T-helper 9 cell (primary cell): Measurements from ENCODE around the gene EHD3.
A peak's percentile ranks its signal among the peaks of the same experiment; 100 is the strongest.

Experiments
- DNase-seq: peaks from one replicate; pipeline ENCODE4 v3.0.0-alpha.2; 2020
- total RNA-seq, 2 donors: gene quantifications; one replicate each; lab custom pipeline; 2026; lab: John Stamatoyannopoulos, UW

EHD3 gene
- 8.4 to 14.5 reads per million in 2 donors for total RNA-seq

DNA sequence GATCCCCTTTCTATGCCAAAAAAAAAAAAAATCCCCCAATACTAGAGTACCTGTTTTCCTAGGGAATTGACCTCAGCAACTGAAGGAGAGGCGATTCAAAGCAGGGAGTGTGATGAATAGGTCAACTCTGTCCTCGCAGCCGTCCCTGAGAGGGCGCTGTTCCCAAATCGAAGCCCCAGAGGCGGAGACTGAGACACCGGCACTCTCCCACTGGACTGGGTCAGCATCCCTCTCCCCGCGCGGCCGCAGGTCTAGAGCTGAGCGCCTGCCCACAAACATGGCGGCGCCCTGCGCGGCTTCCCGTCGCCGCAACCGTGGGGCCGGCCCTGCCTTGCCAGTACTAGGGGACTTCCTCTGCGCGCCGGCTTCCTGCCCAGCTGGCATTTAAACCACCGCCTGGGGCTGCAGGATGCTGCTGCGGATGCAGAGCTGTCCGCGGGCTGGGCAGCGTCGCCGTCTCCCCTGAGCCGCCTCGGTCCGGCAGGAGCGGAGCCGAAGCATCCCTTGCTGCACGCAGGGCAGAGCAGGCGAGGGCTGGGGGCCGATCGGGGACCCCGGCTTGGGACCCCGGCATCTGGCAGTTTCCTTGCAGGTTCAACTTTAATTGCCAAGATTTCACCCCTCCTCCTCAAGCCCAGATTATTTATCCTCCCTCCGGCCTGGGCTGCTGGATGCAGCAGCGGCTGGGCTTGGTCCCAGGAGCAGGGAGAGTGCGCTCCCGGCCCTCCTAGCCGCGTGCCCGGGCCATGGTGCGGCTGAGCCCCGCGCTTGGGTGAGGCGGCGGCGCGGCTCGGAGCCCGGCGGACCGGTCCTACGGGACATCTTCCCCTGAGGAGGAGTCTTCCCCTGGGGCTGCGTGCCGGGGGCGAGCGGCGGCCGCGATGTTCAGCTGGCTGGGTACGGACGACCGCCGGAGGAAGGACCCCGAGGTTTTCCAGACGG, at the start of gene EHD3:
EHD3 (plus strand) TSS at position 412 of the 942 bp plus-strand sequence; CDS start at position 882, 470 bp downstream.
- peak; percentile 54 for DNase-seq

DNA sequence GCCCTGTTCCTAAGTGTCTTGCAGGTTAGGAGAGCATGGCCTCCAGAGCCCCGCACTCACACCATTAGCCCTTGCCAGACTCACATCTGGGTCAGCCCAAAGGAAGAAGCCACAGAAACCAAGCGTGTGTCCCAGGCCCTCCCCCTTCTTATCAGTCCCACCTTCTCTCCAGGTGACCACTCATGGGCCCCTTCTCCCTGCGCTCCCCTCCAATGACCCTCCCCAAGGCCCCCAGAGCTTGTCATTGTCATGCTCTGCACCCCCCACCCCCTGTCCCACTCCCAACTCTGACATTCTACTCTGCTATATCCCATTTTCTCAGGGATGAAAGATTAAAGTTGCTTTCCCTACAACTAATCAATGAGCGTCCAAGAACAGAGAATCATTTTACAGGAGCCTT, 46.8 kb upstream of the EHD3 start:
- no peak for DNase-seq

DNA sequence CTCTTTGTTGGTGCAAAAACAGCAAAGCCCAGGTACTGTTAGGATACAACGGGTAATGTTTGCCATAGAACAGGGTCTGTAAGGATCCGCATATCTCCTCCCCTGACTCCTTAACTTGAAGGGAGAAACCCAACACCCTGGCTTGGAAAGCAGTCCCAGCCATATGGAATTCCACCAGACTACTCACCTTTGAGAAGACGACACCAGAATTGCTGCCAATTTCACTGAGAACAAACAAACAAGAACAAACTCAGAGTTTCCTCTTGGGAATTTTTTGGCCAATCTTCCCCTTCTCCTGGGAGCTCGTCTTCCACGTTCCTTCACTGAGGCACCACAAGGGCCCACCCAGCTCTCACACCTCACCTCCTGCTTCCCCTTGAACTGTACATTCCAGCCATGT, 45.8 kb upstream of the EHD3 start:
- no peak for DNase-seq

DNA sequence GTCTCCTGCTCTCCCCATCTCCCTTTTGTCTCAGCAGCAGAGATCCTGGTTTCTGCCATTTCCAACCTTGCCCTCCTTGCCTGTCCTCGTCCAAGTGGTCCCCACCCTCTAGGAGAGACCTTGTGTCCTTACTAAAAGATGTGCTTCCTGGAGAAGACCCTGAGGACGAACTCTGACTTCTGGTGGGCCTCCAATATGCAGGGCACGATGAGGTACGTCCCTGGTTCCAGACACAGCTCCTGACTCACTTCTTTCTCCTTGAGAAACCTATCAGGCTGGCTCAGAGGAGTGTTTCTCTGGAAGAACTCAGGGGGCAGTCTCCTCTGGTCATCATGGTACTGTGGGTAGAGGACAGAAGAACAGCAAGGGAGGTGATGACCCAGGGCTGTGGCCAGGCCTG, 44.8 kb upstream of the EHD3 start:
- no peak for DNase-seq

DNA sequence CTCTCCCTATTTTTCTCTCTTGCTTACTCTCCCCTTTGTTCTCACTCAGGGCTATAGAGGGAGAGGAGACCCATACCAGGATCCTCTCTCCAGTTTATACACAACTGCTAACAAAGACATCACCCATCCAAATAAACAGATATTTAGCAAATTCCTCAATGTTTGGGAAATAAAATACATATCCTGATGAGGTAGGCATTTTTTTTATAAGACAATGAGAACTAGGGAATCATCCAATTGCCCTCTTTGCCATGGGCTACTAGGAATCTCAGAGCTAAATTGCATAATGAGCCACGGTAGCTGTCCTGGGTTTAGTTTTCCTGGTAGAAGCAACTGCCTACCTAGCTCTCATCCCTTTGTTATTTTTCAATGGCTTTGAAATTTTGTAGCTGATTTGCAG, 43.8 kb upstream of the EHD3 start:
- no peak for DNase-seq

DNA sequence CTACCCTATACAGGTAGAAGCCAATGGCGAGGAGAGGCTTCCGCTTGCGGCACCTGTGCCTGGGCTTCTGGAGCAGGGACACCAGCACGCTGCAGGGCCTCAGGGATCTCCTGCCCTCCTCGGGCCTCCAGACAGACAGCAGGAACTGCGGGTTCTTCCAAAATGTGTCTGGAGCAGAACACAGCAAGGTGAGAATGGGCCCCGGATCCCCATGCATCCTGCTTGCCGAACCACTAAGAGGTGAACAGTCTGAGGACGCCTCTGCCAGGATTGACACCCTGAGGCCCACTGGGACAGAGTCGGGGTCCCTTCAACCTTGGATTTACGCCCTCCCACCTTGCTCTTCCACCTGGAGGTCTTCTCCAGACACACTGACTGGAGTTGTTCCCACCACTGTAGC, 42.0 kb upstream of the EHD3 start:
- no peak for DNase-seq

DNA sequence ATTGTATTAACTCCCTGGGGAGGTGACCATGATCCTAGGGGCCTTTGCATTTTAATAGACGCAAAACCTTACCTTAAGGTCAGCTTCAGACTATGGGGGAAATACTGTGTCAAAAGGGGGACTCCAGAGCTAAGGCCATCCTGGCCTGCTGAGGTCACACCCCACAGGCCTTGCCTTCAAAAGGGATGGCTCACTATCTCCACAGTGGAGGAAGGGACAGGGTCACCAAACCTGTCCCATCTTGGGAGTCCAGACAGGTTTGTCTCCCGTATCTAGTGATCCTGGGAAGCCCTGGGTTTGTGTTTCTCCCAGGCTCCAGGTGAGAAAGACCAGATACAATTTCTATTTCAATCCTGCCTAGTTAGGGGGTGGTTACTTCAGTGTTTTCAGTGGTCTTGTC, 41.6 kb upstream of the EHD3 start:
- no peak for DNase-seq

DNA sequence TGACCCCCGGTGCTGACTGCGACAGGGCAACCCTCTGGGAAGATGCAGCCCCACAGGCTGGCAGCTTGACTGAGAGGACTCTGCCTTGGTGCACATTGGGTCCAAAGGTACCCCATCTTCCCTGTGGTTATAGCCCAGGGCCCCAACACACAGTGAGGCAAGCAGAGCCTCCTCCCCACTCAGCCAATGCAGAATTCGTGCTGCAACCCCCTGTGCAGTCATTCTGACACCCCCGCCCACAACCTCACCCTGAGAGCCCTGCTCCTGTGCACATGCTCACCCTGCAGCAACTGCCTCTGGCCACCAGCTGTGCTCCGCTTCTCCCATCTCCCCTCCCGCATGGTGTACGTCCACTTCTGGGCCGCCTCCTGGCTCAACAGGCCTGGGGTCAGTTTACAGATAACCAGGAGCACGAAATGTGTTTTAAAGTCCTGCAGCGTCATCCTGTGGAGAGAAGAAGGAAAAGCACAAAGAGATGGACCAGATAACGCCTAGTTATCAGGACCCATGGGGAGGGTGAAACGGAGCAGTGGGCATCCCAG, 41.0 kb upstream of the EHD3 start:
- DNase-seq = no peak

DNA sequence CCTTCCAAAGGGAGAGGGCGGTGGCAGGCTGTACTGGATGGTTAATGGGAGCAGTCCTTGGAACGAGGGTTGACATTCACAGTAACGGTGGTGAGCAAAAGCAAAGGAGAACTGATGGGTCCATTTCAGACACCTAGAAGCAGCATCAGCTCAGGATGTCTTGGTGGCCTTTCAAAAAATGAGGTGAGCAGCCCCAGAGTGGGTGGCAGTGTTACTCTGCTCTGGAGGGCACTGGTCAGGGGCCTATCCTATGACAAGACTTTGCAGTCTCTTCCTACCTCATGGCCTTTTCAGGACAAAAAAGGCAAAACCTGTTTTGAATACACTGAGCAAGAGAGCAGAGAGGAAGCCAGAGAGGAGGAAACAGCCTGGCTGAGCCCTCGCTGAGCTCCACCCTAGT, 40.1 kb upstream of the EHD3 start:
- no peak for DNase-seq

DNA sequence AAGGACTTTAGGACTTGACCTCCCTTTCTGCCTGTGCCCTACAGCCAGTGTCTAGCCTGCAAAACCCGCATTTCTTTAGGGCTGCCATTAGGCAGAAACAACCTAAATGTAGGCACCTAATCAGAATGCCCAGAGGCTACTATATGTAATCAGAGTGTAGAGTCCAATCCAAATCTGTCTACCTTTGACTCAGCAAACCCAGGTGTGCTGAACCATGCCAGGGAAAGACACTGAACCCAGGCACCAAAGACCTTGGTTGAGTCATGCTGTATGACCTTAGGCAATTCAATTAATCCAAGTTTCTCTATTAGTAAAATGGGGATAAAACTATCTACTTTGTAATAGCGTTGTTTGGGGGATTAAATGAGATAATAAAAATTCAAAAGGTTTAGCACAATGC, 37.3 kb upstream of the EHD3 start:
- no peak for DNase-seq

DNA sequence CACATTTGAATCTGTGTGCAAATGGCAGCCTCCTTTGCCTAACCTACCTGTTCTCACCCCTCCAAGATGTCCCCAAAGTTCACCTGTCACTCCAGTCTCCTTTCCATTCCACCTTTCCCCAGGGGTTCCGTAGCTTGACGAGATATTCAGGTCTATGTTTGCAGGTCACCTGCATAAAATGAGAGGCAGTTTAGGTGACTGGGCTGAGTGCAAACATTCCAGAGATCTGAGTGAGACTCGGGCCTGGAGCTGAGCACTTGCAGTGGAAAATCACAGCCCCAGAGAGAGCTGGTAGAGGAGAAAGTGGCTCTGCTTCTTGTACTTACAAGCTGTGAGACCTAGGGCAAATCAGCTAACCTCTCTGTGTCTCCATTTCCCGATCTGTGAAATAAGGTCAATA, 36.8 kb upstream of the EHD3 start:
- no peak for DNase-seq

DNA sequence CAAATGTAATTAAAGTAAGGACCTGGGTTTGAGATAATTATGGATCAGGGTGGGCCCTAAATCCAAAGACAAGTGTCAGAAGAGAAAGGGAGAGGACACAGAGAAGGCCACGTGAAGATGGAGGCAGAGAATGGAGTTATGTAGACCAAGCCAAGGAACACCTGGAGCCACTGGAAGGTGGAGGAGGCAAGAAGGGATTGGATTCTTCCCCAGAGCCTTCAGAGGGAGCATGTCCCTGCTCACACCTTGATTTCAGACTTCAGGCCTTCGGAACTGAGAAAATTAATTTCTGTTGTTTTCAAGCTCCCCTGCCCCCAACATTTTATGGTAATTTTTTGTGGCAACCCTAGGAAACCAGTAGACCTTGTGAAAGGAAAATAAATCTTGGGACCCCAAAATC, 36.3 kb upstream of the EHD3 start:
- no peak for DNase-seq

DNA sequence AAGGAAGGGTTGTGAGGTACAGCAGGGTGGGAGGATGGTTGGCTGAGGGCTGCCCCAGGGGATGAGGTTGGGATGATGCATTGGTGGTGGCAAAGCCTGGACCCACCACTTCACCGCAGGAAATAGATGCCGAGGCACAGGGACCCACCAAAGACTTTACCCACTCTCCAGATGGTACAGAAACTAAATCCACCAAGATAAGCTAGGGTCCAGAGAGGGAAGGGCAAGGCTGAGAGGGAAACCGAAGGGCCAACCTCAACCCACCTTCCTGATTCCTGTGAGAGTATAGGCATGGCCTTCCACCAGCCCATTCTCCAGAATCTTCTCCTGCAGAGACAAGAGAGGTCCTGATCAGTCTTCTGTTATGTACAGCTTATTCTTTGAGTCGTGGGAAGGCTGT, 34.7 kb upstream of the EHD3 start:
- no peak for DNase-seq

DNA sequence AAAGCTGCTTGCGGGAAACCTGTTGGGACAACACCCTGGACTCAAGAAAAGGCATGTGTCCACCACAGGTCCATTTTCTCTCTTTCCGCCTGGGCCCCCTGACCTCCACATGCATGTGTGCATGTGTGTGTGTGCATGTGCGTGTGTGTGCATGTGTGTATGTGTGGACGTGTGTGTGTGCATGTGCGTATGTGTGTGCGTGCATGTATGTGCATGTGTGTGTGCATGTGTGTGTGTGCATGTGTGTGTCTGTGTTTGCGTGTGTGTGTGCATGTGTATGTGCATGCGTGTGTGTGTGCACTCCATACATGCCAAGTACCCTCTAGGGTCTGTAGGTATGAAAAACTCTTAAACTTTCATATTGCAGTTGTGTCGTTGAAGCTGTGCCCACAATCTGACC, 33.0 kb upstream of the EHD3 start:
- DNase-seq = no peak

DNA sequence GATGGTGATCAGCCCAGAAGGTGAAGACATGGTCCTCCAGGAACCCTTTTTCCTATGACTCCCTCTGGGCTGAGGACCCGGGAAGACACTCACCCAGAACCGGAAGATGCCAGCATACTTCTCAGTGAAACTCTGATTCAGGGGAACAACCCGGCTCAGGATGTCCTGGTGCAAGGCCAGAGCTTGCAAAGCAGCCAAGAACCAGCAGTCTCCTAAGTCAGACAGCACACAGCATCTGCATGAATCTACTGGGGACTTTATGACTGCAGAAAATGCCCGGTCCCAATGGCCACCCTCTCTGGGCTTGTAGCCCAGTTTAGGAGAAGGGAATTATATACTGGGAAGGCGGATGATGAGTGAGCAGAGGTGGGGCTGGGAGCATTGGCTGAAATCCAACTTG, 31.9 kb upstream of the EHD3 start:
- DNase-seq = no peak

DNA sequence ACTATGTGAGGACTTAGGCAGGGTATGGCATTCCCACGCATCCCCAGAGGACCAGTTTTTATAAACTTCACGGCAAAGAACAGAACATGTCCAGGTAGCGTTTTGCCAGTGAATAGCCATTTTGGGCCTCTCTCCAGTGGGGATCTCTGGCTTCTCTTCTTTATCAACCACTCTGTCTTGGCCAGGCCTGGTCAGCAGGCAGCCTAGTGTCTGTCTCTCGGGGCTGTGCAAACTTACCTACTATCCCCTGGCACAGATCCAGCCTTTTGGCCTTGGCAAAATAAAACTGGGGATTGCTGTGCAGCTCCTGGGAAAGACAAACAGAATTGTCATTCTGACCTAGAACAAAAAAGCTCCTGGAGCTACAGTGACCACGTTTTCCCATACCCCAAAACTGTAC, 31.1 kb upstream of the EHD3 start:
- no peak for DNase-seq

DNA sequence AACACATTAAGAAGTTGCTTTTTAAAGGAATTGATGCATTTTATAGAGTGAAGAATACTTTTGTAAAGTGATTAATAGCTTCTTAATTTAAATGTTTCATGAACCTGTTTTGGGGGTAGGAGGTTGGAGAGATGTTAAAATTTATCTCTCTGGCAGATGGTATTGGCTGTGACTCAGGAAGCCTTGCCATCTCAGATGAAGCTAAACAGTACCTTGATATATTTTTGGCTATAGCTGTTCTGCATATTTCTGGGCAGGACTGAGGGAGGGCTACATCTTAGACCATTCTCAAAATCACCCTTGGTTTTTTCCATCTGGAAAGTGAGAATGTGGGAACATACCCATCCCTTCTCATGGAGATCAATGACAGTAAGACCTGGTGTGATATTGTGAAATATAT, 30.0 kb upstream of the EHD3 start:
- DNase-seq = no peak

DNA sequence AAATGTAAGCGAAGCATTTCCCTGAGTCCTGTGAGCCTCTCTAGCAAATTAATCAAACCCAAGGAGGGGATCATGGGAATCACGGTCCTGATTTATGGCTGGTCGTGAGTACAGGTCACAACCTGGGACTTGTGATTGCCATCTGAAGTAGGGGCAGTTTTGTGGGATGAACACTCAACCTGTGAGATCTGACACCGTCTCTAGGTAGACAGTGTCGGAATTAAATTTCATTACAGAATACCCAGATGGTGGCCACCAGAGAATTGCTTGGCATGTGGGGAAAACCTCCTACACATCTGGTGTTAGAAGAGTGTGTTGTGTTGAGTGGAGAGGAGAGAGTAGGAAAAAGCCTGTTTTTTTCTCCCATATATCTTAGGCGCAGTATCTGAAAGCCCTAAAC, 29.2 kb upstream of the EHD3 start:
- DNase-seq = no peak

DNA sequence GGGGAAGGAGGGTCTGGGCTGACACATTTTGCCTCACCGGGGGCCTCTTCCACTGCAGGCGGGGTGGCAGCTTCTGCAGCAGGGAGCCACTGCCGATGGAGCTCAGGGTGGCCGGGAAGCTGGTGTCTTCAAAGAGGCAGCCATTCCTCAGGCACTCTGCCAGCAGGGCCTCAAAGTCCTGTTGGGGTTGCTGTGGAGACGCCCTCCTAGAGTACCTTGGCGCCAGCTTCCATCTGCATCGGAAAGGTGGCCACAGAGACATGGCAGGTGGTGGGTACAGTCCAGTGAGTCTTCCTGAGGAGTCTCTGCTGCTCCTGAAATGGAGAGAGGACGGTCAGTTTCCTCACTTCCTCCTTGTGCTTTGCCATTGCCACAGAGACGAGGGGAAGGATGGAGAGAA, 28.8 kb upstream of the EHD3 start:
- DNase-seq = no peak

DNA sequence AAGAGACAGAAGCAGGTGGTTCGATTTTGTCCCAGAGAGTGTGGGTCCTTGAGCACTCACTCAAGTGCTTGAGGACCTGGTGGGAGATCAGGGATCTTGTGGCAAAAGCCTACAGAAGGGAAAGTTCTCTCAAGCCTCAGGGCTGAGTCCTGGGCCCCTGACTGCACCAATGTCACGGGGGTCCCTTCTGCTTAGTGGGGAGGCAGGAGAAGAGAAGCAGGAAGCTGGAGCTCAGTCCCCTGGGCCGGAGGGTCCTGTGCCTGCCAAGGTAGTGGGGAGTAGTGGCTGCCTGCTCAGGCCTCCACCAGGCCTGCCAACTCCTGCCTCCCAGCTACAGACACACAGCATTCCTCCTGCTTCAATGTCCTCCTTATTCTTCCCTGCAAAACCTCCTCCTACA, 28.3 kb upstream of the EHD3 start:
- DNase-seq = no peak

DNA sequence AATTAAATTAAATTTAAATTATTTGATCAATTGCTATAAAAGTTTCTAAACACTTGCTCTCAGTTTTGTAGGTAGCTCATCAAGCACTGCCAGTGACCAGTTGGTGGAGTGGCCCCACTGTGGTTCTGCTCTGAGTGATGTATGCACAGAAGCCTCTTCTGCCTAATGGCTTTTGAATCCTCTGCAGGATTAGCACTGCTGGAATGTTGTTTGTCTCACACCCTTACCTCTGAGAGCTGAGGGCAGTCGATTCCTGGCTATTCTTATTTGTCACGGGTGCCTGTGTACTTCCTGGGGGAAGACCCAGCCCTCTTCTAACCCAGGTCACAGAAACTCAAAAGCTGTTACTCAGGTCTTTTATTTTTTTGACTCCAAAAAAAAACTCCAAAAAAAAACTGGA, 26.2 kb upstream of the EHD3 start:
- DNase-seq = no peak

DNA sequence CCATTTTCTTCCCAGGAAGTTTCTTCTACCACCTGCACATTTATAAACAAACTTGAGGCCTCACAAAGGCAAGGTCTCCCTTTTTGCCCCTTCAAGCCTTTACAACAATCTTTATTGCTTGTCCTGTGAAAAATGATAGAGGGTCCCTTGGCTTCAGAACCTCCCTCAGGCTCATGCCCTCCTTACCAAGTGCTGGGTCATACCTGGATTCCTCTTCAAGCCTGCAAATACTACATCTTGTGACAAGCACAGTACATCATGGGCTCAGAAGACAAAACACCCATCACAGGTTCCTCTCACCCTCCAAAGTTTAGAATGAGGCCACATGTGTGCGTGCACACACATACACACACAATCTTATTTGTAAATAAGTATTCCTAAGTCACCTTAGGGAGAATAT, 25.7 kb upstream of the EHD3 start:
- DNase-seq = no peak

DNA sequence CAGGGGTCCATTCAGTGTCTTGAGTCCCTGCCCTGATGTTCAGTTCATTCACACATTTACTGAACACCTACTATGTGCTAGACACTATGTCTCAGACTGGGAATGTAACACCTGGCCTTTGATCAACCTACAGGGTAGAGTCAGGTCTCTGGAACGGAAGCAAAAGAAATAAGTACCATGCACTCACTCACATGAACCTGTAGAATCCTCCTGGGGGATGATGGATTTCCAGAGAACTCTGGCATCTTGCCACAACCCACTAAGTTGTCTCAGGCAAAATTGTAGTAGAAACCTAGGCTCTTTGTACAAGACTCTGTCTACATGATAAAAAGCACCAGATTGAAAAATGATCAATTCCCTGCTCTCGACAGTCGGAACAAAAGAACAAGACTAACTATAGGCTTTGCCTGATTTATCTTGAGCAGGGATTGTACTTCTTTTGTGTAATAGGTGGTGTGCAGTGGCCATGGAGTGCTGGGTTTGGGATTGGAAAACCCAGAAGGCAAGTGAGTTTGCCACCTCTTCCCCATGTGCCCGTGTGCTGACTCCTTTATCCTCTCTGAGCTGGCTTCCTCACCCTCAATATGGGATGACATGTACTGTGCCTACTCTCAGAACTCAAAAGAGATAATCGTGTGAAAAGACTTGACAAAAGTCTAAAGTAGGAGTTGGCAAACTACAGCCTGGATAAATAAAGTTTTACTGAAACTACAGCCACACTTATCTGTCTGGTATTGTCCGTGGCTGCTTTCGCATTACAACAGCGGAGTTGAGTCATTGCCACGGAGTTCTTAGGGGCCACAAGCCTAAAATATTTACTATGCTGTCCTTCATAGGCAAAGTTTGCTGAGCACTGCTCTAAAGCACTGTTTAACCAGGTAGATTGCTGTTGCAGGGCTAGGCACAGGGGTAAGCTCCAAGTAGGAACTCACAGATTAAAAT, 21.0 kb upstream of the EHD3 start:
- DNase-seq = no peak
